GM21367 (cell line): ENCODE measurements around the gene MAN2B2.

Source experiments
- ATAC-seq: cut with Tn5 transposase; IDR thresholded peaks from one replicate; pipeline ENCODE4 v1.9.1; 2021; ENCODE audit not compliant: unreplicated experiment

Gene MAN2B2

GRCh38 chr4:6574747-6575502 lies at the start of gene MAN2B2:
Gene MAN2B2 (plus strand): TSS chr4:6575189. CDS start chr4:6575211, 22 bp downstream.
- ATAC-seq = peak; percentile 93

DNA sequence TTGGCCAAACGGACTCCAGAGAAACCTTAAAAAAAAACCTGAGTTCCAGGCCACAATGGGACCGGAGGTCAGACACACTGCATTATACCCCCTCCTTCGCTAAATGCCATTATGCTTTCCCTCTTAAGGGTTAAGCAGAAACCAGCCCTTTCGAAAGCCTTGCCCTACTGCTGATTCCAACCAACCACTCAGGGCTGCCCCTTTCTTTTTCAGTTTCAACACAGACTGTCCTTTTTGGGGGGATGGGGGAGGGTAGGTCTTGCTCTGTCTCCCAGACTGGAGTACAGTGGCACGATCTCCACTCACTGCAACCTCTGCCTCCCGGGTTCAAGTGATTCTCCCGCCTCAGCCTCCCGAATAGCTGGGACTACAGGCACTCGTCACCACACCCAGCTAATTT lies 49.5 kb upstream of the MAN2B2 start:
- ATAC-seq = no peak

GRCh38 chr4:6526156-6526555 lies 48.8 kb upstream of the MAN2B2 start:
- no peak for ATAC-seq

DNA sequence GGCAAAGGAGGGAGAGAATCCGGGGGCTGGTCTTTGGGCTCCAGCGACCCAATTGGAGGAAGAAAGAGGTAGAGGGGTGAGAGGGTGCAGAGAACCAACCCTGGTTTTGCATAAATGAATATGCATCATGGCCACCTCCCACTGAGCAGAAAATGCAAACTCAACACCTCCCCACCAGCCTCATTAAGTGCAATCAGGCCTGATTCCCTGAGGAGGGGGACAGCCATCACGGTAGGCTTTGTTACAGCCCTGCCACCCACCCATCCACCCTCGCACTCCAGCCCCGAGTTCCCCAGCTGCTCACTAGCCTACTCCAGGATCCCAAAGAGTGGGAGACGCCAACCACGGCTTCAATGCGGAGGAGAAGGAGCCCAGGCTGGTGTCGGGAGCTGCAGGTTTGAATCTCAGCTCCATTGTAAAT lies 48.3 kb upstream of the MAN2B2 start:
- ATAC-seq = no peak

- ATAC-seq = no peak
These were observed 47.7 kb upstream of the MAN2B2 start for GRCh38 chr4:6527259-6527658.

GRCh38 chr4:6527683-6528595 lies 47.0 kb upstream of the MAN2B2 start:
- ATAC-seq = no peak

- no peak for ATAC-seq
These were observed 46.0 kb upstream of the MAN2B2 start for GRCh38 chr4:6529021-6529420.

- ATAC-seq = no peak
These were observed 44.7 kb upstream of the MAN2B2 start for GRCh38 chr4:6530301-6530700.

DNA sequence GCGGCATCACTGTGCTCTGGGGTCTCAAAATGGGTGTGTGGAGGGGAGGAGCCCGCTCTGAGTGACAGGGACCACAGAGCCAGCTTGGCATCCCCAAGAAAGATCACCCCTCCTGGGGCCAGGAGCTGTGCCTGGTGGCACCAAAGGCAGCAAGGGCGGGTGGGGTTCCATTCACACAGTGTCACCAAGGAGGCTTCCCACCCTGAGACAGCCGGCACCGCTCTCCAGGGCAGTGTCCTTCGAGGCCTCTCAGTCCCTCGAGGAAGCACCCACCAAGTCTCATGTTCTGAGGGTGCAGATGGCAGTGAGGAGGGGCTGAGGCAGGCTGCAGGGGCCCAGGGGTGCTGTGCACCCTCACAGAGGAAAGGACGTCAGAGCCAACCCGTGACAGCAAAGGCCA lies 44.0 kb upstream of the MAN2B2 start:
- no peak for ATAC-seq

GRCh38 chr4:6532102-6532501 lies 42.9 kb upstream of the MAN2B2 start:
- ATAC-seq = no peak

DNA sequence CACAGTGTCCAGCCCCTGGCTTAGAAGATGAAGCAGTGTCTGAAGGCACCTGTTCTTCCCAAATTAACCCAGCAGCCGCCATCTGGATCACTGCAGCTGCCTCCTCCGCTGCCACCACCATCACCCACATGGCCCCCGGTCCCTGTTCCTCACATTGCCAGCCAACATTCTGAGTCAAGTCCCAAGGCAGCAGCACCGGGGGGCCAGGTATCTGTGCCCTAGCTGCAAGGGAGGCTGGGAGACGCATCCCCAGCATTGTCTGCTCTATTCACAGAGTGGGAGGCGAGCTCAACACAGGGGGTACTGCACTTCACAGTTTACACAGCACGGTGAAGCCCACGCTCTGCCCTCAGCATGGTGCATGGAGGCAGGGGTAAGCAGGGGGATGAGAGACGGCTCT lies 42.3 kb upstream of the MAN2B2 start:
- no peak for ATAC-seq

- no peak for ATAC-seq
These were observed 40.9 kb upstream of the MAN2B2 start for GRCh38 chr4:6534050-6534449.

DNA sequence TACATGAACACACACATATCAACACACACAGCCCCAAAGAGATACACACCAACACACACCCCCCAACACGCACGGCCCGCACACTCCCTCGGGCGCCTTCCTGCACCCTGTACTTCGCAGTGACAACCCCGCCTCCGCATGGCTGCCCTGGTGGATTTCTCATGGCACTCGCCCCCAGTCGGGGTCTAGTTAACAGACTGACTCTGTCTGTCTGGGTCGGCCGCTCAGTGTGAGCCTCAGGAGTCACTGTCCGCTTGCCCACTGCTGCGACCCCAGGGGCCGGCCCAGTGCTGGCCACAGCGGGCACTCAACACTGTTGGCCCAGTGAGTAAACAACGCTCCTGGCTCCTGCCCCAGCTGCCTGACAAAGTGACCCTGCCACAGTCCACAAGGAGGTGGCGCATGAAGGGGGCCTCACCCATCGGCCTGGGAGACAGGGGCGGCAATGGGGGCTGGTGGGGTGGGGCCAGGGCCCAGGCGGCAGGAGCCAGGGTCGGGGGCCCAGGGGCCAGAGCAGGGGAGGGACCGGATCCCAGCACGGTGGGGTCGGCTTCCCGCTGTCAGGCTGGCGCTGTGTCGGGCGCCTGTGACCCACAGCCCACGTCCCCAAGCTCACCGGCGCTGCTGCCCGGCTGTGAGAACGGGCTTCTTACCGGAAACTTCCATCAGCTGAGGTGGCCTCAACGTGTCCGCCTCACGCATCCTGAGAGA lies 40.2 kb upstream of the MAN2B2 start:
- no peak for ATAC-seq

DNA sequence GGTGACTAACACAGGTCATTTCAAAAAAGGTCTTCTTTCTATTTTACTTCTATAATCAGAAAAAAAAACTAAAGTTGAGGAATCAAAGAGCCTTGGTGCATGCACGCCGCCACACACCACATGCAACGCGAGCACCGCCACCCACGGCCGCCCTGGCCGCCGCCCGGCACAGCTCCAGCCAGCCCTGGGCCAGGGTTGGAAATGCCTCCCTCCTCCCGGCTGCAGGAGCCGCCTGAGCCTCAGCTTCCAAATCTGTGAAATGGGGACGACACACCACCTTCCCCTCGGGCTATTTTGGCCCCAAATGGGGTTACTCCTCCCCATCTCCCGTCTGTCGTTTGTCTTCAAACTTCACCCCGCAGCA lies 39.7 kb upstream of the MAN2B2 start:
- no peak for ATAC-seq

DNA sequence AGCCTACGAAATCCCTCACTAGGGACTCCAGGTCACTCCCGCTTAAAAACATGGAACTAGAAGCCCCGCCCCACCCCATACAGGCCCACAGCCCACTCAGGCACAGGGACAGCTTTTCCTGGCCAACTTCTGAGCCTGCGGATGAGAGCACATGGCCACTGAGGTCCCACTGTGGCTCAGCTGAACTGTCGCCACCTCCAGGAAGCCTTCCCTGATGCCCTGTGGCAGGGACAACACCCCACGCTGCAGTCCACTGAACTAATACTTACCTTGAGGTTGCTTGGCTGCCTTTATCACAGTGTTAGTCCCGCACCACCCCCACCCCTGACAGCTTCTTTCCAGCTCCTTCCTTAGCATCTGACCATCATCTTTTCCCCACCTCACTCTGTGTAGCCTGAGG lies 39.3 kb upstream of the MAN2B2 start:
- ATAC-seq = no peak

DNA sequence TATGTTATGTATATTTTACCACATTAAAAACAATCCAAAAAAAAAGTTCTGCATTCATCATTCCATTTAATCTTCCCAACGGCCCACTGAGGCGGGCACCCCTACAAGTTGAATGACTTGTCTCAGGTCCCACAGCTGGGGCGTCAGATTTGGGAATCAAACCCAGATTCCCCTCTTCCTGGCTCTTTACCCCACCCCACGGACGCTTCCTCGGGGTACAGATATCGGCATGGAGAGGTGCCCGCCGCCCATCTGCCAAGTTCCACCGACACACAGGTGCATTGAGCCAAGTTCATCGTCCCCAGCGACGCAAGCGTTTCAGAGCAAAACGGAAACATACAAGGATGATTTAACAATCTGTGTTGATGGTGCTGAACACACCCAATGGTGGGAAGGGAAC lies 36.9 kb upstream of the MAN2B2 start:
- ATAC-seq = no peak

GRCh38 chr4:6538575-6538974 lies 36.4 kb upstream of the MAN2B2 start:
- ATAC-seq = no peak

DNA sequence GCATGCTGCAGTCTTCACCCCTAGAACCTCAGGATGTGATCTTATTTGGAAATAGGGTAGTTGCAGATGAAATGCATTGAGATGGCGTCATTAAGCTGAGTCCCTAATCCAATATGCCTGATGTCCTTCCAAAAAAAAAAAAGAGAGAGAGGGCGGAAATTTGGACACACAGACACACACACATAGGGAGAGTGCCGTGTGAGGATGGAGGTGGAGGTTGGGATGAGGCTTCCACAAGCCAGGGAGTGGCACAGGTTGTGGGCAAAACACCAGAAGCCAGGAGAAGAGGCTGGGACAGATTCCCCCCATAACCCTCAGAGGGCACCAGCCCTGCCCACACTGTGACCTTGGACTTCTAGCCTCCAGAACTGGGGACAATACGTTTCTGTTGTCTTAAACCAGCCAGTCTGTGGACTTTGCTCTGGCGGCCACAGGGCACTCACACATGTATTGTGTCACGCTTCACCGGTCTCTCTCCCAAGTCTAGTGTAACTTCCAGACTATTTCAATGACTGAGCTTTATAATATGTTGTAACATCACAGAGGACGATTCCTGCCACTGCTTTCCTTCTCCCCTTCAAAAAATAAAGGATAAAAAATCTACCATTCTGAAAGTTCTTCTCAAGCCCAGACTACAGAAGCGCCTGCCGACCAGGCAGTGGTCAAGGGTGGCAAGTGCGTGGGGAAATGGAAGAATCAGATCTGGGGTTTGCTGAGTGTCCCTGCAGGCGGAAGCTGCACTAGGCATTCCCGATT lies 35.8 kb upstream of the MAN2B2 start:
- ATAC-seq = no peak

- no peak for ATAC-seq
These were observed 34.1 kb upstream of the MAN2B2 start for GRCh38 chr4:6540879-6541278.

DNA sequence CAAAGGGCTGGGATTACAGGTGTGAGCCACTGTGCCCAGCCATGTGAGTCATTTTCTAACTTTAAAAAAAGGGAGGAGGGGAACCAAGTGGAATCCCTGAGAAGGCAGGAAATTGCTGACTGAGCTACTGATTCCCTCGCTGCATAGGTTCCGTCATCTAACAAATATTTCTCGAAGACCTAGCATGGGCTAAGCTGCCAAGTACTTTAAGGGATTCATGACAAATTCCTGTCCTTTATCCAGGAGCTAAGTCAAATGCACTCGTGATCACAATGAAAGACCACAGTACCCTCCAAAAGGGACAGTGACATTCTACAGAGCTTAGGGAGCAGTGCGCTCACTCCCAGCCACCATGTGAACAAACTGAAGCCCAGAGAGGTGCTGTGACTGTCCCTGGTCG lies 33.2 kb upstream of the MAN2B2 start:
- no peak for ATAC-seq

DNA sequence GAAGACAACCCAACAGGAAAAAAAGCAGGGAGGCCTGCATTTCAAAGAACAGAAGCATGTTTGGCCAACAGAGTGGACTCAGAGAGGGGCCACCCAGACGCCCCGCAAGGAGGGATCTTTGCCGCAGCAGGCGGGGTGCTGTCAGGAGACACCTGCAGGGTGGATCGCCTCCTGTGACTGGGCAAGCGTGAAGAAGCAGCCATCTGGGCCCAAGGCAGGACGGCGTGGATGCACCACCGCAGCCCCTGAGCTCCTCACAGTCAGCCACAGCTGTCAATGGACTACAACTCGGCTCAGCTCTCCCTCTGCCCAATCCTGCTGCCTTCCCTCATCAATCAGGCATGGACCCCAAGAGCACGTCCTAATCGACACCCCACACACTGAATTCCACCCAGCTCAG lies 32.0 kb upstream of the MAN2B2 start:
- ATAC-seq = no peak
